K562 treated with DMSO at 1 percent for 48 hours (cell line): ENCODE measurements around the gene RHEB. TPM values are rescaled to one million over a fixed set of nuclear protein-coding genes. Genes with fewer than 3 reads are reported as not detected.

Source experiments
- total RNA-seq: library from RNA; unstranded; fragments of 300-600 nt; gene quantifications from 2 replicates; pipeline ENCODE4 v1.2.3, GENCODE V29; 2022; ENCODE audit warnings: low replicate concordance; ENCODE audit errors: extremely low read depth

The RHEB gene
- total RNA-seq: not detected in 2 replicates

GRCh38 chr7:151519765-151520418, at the start of gene RHEB:
Gene RHEB (minus strand): TSS chr7:151519895. CDS start chr7:151519511, 384 bp downstream.

GRCh38 chr7:151439855-151440798, 79.6 kb downstream of the RHEB start, which contains the start of gene CRYGN:
Gene CRYGN (minus strand): TSS chr7:151440141. CDS start chr7:151439917, 224 bp downstream.

Other genes with a start within 250 kb of the RHEB start
- not detected in 2 replicates for gene NUB1, start 178.1 kb downstream of the RHEB start, total RNA-seq
- gene WDR86, start 109.9 kb downstream of the RHEB start, total RNA-seq: not detected in 2 replicates
- gene CRYGN, start 79.8 kb downstream of the RHEB start, total RNA-seq: not detected in 2 replicates